Epithelial cell of proximal tubule (primary cell): Measurements from ENCODE around the gene B4GALT5. TPM values are rescaled to one million over a fixed set of nuclear protein-coding genes. Genes with fewer than 3 reads are reported as not detected.

Experiments
- DNase-seq: peaks from one replicate; pipeline ENCODE4 v3.0.0-alpha.2; 2011; ENCODE audit warnings: low read depth
- H3K4me3 ChIP-seq: 2 replicates; pipeline ENCODE4 v1.5.1; 2011; ENCODE audit warnings: low read depth, mild to moderate bottlenecking, low read length
- total RNA-seq: library from RNA; depleted of rRNA; stranded (reverse); fragments of >200 nt; gene quantifications from 2 replicates; pipeline ENCODE4 v1.2.3, GENCODE V29; 2015
- TF ChIP-seq, protein P1 (sequence below): conservative IDR thresholded peaks from 2 replicates; pipeline ENCODE4 v1.5.1; 2012; ENCODE audit warnings: low read depth, mild to moderate bottlenecking, low read length

Gene B4GALT5
- total RNA-seq, 1 donor from 2014 or later: 27.4 TPM

DNA sequence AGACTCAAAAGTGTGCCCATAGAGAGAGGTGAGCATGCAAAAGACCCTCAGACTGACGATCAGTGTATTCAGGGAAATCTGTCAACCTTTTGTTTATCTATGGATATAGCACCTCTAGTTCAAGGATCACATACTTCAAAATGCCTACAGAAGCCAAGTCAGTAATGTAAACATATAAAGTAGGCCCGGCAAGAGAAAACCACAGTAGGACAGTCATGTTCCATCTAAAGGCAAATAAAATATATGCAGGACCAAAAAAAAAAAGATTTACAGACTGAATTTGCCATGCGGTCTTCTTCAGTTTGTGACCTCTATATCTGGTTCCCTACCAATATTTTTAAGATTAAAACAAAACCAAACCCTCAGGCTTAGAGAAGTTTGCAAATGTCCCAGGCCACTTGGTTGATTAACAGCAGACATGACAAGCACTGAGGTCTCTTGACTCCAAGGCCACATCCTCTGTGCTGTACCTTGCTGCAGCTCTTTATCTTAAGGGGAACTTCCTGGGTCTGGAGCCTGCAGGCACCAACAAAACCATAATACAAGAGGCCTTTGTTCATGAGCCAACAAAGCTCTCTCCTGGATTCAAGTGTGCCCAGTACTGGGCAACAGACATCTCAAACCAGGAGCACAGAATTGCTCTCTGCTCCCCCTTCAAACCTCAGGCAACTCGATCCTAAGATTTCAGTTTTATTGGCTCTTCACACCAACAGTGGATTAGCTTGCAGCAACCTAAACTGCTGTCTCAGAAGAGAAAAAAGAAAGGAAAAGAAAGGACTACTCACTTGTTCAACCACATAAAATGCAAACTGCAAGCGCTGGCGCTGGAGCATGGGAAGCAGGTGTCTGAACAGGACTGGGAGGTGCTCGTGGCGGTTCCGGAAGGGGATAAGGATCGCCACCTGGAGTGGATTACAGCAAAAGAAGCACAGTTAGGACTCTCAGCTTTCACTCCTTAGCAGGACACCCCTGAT lies 71.7 kb downstream of the B4GALT5 start:
- H3K4me3 ChIP-seq: no peak overlapping the region
- no peak for DNase-seq
- TF ChIP-seq, protein P1, sequence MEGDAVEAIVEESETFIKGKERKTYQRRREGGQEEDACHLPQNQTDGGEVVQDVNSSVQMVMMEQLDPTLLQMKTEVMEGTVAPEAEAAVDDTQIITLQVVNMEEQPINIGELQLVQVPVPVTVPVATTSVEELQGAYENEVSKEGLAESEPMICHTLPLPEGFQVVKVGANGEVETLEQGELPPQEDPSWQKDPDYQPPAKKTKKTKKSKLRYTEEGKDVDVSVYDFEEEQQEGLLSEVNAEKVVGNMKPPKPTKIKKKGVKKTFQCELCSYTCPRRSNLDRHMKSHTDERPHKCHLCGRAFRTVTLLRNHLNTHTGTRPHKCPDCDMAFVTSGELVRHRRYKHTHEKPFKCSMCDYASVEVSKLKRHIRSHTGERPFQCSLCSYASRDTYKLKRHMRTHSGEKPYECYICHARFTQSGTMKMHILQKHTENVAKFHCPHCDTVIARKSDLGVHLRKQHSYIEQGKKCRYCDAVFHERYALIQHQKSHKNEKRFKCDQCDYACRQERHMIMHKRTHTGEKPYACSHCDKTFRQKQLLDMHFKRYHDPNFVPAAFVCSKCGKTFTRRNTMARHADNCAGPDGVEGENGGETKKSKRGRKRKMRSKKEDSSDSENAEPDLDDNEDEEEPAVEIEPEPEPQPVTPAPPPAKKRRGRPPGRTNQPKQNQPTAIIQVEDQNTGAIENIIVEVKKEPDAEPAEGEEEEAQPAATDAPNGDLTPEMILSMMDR: no peak

- H3K4me3 ChIP-seq: no peak overlapping the region
- TF ChIP-seq, protein P1: no peak
Observed at GRCh38 chr20:49637046-49637637, 76.5 kb downstream of the B4GALT5 start.

DNA sequence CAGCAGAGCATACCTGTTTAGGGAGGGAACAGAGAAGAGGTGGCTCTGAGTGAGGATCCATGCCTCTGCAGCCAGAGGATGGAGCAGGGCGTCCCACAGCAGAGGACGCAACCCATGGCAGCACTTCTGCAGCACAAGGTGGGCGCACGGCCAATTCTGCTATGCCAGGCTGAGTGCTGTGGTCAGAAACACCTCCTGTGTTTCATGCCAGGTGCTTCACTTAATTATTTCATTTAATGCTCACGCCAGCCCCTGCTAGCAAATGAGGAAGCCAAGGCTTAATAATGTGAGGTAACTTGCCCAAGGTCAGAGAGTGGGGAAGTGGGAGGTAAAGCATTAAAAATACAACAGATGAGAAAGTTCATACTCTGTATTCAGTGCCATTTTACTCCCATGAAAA lies 77.2 kb downstream of the B4GALT5 start:
- DNase-seq: no peak
- TF ChIP-seq, protein P1: no peak
- H3K4me3 ChIP-seq: no peak overlapping the region

More at GRCh38 chr20:49637046-49637637, 76.5 kb downstream of the B4GALT5 start:
- no peak for DNase-seq

DNA sequence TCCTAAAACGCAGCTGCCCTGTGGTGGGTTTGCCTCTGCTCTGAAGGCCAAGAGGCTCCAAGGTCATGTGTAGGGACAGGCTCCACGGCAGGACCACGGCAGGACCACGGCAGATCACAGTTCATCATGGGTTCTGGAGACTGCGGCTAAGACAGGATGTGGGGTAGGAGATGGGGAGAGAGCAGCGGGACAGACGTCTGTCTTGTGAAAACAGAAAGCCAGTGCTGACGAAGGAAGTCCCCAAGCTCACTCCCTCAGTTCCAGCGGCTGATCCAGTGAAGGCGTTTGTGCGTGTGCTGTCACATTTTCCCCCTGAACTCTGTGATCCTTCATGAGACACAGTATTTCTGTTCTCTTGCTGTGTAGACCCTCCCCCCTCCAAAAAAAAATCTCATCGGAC lies 77.8 kb downstream of the B4GALT5 start:
- no peak for DNase-seq
- TF ChIP-seq, protein P1: no peak
- H3K4me3 ChIP-seq: no peak overlapping the region

DNA sequence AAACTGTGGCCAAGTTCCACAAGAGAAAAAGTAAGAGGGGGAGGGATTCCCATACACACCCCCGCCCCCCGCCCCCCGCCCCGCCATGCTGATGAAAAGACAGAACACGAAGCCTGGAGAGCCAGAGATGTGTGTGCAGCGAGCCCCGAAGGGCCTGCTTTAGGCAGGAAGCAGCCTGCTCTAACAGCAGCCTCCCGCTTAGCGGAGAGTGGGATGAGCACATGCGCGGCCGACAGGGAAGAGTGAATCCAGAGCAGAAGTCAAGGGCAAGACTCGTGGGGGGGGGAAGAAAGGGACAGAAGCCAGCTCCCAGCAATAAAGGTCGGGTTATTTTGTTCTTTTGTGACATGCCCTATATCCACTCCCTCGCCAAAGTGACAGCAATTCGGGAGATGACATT lies 78.5 kb downstream of the B4GALT5 start:
- no peak for DNase-seq
- TF ChIP-seq, protein P1: no peak

GRCh38 chr20:49634116-49634515 lies 79.6 kb downstream of the B4GALT5 start:
- TF ChIP-seq, protein P1: no peak
- H3K4me3 ChIP-seq: no peak overlapping the region
- no peak for DNase-seq

More for the DNA sequence above, 78.5 kb downstream of the B4GALT5 start:
- H3K4me3 ChIP-seq: no peak overlapping the region
